ENCODE results near the gene NR1H3.
A peak's percentile ranks its signal among the peaks of the same experiment; 100 is the strongest.
"Not testable (repeated sequence)": the region's sequence is repeated elsewhere in the genome, so short reads cannot be mapped to it uniquely, and the experiment has no call there.

The NR1H3 gene

DNA sequence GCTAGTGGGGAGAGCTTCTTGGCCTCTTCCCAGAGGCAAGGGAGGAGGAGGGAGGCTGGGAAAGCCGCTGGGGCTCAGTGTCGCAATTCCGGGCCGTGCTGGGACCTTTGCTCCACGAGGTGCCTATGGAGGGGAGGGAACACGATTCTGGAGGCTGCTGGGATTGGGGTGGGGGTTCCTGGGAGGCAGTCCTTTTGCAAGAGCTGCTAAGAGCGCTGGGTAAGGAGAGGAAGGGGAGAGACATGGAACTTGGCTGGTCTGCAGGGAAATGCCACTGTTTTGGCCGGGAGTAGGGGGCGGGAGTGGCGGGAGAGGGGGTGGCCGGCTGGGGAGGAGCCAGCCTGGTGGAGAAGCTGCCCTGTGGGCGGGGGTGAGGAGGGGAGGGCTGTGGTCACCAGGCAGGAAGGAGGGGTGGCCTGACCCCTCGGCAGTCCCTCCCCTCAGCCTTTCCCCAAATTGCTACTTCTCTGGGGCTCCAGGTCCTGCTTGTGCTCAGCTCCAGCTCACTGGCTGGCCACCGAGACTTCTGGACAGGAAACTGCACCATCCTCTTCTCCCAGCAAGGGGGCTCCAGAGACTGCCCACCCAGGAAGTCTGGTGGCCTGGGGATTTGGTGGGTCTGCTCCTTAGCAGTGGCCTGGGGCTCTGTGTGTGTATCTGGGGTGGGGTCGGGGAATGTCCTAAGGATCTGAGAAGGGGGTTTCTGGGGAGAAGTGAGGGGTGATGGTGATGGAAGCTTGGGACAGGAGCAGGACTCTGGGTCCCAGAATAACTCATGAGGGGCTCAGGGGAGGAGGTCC is at the start of gene NR1H3:
TSS of gene NR1H3 (plus strand) at position 480 of the 800 bp plus-strand sequence. CDS start 1,221 bp downstream, outside the sequence.
- no peak for DNase-seq (ENCODE audit: low read depth)

DNA sequence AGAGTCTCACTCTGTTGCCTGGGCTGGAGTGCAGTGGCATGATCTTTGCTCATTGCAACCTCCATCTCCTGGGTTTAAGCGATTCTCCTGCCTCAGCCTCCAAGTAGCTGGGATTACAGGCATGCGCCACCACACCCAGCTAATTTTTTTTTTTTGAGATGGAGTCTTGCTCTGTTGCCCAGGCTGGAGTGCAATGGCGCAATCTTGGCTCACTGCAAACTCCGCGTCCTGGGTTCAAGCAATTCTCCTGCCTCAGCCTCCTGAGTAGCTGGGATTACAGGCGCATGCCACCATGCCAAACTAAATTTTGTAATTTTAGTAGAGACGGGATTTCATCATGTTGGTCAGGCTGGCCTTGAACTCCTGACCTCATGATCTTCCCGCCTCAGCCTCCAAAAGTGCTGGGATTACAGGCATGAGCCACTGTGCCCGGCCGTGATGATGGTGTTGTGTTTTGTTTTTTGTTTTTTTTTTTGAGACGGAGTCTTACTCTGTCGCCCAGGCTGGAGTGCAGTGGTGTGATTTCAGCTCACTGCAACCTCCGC is 49.7 kb upstream of the NR1H3 start:
- DNase-seq (ENCODE audit: low read depth) = not testable (repeated sequence)

GRCh38 chr11:47208628-47209027 is 49.2 kb upstream of the NR1H3 start:
- no peak for DNase-seq (ENCODE audit: low read depth)

DNA sequence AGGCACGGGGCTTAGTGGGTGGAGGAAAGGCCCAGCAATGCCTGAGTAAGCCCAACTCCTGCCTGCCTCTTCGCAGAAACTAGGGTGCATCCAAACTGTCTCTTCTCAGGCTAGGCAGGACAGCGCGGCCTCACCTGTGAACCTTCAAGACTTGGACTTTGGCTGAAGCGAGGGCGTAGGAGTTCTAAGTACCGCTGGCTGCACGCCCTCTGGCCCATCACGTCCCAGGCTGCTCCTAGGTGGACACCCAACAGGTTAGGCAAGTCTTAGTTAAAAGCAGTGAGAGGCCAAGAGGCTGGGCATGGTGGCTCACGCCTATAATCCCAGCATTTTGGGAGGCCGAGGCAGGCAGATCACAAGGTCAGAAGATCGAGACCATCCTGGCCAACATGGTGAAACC is 44.9 kb upstream of the NR1H3 start:
- DNase-seq (ENCODE audit: low read depth) = no peak

GRCh38 chr11:47213950-47214565 is 43.7 kb upstream of the NR1H3 start:
- DNase-seq (ENCODE audit: low read depth) = peak; percentile 54

GRCh38 chr11:47215366-47215910 is 42.4 kb upstream of the NR1H3 start:
- DNase-seq (ENCODE audit: low read depth) = no peak

- peak; percentile 87 for DNase-seq (ENCODE audit: low read depth)
Measured at GRCh38 chr11:47216121-47216798, 41.5 kb upstream of the NR1H3 start.

DNA sequence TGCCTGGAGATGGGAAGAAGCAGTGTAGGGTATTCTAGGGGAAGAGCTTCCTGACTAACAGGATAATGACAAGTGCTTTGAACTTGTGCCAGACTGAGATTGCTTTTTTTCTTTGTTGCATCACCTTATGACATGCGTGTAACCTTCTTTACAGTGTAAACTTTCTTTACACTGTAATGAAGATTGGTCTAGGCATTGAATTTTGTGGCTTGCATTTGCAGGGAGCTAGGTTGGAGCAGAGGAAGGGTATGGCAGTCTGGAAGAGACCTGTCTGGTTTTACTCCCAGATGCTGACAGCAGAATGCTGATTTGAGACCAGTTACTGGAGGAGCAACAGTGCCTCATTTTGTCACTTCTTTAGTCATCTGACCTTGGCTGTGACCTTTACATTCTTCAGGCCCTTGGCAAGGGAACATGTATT is 37.4 kb upstream of the NR1H3 start:
- DNase-seq (ENCODE audit: low read depth) = peak; percentile 76

- DNase-seq (ENCODE audit: low read depth) = no peak
Measured at GRCh38 chr11:47222696-47223095, 35.1 kb upstream of the NR1H3 start.

- DNase-seq (ENCODE audit: low read depth) = no peak
Measured at GRCh38 chr11:47225552-47226400, 32.0 kb upstream of the NR1H3 start.

DNA sequence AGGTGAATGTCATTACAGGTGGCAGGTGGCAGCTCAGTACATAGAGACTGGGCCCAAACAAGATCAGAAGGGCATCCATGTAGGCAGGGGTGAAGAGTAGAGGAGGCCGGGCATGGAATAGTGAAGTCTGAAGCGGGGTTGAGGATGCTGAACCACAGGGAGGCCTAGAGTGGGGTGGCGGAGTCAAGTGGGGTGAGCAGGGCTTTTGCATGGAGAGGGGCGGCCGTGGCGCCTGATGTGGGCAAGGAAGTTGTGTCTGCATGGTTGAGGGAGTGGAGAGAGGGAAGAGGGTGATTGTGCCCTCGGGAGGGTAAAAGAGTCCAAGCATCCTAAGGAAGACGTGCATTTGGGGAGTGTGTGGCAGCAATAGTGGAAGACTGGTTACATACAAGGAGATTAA is 28.6 kb upstream of the NR1H3 start:
- DNase-seq (ENCODE audit: low read depth) = no peak

DNA sequence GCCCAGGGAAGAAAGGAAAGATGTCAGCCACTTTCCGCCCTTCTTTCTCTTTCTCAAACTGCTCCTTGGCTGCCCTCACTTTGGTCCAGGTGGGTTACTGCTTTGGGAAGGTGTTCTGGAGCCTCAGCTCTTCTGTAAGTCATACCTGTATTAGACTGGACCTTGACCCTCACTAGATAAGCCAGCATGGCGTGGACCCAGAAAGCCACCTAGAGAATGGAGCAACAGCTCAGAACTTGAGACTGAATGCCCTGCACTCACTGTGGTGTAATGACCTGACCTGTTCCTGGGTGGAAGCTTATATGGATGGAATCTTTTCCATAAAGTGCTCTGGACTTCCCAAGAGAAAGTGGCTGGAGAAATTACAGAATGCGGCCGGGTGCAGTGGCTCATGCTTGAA is 24.7 kb upstream of the NR1H3 start:
- DNase-seq (ENCODE audit: low read depth) = no peak

DNA sequence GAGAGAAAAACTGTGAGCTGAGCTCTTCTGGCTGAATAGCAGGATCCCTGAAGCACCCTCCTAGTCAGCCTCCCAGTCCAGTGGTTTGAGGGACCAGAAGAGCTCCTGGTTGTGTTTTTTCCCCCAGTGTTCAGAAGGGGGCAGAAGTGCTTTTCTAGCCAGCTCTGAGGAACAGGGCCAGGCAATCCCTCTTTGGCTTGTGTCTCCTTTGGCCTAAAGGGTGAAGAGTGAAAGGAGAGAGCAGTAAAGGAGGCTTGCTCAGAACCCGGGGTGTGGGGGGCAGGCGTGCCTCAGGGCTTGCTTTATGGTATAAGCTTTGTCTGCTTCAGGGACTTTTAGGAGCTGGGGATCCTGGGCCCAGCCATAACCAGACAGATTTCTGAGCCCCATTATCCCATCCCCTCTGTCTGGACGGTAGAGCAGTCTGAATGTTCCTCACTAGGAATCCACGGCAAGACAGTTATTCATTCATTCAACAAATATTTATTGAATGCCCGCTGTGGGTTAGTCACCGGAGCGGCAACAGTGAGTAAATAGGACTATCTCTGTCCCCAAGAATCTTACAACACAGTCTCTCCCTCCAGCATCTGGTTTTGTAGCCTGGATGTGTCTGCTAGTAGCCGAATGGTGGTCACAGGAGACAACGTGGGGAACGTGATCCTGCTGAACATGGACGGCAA is 23.7 kb upstream of the NR1H3 start:
- peak; percentile 83 for DNase-seq (ENCODE audit: low read depth)

DNA sequence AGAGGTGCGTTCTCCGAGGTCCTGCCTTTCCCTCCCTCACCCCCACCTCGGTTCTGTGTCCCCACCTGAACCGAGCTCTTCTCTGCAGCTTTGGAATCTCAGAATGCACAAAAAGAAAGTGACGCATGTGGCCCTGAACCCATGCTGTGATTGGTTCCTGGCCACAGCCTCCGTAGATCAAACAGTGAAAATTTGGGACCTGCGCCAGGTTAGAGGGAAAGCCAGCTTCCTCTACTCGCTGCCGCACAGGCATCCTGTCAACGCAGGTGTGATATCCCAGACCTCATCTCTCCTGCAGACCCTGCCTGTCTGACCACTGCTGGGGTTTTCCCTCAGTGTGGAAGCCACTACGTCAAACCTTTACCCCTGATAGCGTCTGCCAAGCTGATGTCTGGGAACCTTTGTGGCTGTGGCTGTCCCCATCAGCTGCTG is 23.1 kb upstream of the NR1H3 start:
- no peak for DNase-seq (ENCODE audit: low read depth)

DNA sequence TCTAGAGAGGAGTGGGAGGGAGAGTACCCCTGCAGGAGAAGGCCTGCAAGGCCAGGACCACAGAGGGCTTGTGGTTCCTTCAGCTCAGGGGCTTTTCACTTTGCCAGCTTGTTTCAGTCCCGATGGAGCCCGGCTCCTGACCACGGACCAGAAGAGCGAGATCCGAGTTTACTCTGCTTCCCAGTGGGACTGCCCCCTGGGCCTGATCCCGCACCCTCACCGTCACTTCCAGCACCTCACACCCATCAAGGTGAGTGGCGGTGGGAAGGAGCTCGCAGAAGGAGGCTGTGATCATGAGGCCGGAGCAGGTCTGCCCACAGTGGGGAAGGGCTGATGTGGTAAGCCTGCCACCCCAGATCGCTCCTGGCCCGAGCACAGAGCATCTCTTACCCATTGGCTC is 22.6 kb upstream of the NR1H3 start:
- no peak for DNase-seq (ENCODE audit: low read depth)

DNA sequence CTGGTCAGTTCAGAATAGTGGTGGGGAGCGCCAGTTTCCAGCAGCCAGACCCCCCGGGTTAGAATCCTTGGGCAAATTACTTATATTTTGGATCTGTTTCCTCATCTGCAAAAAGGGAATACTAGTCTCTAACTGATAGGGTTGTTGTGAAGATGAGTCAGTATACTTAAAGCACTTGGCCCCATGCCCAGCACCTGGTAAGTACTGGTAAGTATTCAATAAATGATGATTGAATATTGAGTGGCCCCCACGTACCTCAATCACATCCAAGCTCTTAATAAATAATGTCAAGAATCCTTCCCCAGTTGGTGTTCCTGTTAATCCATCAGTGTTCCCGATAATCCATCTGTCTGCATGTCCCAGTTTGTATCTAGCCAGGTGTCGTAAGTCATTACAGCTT is 21.3 kb upstream of the NR1H3 start:
- peak; percentile 60 for DNase-seq (ENCODE audit: low read depth)

DNA sequence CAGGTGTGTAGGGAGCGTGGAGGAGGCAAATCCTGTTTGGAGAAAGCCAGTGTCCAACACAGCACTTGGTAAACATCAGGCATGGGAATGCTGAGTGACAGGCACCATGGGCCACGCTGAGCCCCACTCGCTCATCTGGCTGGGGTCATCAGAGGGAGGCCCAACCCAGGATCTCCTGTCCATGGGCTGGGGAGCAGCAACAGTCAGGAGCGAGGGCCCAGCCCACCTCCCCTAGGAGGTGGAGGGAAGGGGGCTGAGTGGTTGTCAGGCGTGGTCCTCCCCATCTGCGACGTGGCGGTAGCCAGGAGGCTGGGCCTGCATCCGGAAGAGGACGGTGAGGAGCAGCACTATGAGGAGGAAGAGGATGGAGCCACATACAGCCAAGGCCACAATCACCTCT is 17.9 kb upstream of the NR1H3 start:
- no peak for DNase-seq (ENCODE audit: low read depth)

DNA sequence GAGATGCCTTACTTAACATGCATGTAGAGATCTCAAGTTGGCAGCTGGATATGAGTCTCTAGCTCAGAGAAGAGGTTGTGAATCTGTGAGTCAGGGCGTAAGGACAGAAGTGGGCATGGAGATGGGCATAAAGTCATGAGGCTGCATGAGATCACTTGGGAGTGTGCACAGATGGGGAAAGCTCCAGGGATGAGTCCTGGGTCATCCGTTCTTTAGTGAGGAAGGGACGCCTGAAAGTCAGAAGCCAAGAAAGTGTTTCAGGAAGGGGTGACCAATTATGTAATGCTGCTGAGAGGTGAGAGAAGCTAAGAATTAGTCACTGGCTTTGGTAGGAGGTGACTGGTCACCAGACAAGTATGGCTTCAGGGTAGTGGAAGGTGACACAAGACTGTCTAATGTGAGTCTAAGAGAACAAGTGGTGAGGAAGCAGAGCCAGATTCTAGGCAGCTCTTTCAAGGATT is 15.9 kb upstream of the NR1H3 start:
- DNase-seq (ENCODE audit: low read depth) = peak; percentile 55

- DNase-seq (ENCODE audit: low read depth) = no peak
Measured at GRCh38 chr11:47242596-47243192, 15.1 kb upstream of the NR1H3 start.

GRCh38 chr11:47243454-47243853 is 14.3 kb upstream of the NR1H3 start:
- DNase-seq (ENCODE audit: low read depth) = no peak

All from HS-5 (cell line).